Stimulated activated CD4-positive, alpha-beta T cell treated with anti-CD3 and anti-CD28 coated beads, Interleukin-15, amount 100 ng/mL, for 48 hours (primary cell): Measurements from ENCODE around the gene HPCA.
"Not testable (repeated sequence)": the region's sequence is repeated elsewhere in the genome, so short reads cannot be mapped to it uniquely, and the experiment has no call there.

Source experiments
- DNase-seq, 2 donors: peaks; one replicate each; pipeline ENCODE4 v3.0.0-alpha.2; 2020; ENCODE audit warnings: low read depth in 2 of 2

HPCA gene

DNA sequence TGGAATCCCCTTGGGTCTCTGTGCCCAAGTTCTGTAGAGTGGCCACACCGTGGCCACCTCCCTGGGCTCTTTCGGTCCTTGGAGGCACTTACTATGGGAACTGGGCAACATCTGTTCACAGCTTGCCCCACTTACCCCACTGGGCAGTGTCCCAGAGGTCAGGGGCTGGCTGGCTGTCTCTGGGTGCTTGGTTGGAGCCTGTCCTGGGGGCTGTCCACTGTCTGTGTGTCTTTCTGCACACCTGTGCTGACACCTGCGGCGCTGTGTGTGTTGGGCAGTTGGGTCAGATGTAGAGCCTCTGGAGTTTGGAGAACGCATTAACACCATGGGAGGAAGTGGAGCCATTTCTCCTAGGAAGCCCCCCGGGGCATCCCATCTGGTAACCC is 16.2 kb downstream of the HPCA start:
- no peak for DNase-seq

DNA sequence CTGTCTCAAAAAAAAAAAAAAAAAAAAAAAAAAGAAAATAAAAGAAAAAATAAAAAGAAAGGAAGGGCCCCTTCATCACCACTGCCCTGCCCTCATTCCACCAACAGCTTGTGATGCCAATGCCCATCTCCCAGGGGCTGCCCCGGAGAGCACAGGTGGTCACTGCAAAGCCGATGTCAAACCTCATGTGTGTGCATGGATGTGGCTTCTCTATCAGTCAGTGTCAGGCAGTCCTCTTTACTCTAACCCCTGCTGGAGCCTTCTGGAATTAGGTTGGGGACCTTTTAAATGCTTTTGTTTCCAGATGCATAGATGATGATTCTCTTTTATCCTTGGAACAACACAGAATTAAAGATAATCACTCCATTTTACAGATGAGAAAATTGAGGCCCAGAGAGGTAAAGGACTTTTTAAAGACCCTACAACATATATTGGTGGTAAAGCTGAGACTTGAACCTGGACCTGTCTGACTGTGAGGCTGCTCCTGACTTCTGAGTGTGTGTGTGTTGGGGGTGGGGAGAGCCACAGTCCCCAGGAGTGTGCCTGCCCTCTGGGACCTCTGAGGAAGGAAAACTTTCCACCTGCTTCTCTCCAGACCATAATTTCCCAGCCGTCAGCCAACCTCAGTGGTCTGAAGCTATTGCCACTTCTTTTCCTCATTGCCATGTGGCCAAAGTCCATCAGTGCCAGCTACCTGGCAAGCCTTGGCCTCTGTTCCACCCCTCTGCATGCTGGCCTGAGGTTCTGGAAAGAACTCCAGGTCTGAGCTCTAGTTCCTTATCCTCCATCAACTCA is 17.9 kb downstream of the HPCA start:
- DNase-seq = no peak

DNA sequence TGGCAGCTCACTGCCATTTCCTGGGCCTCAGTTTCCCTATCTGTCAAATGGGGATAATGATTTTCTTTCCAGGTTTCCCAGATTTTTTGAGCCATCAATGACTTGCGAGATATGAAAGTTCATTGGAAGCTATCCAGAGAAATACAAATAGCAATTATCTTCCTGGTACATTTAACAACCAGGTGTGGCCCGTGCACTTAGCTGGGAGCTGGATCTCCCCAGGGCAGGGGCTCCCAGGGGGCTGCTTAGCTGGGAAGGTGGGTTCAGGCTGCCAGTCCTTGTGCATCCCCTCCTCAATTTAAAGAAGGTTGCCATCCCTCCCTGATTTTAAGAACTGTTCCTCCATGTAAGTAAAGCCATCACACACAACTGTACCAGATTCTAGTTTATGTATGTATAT is 18.5 kb downstream of the HPCA start:
- no peak for DNase-seq

DNA sequence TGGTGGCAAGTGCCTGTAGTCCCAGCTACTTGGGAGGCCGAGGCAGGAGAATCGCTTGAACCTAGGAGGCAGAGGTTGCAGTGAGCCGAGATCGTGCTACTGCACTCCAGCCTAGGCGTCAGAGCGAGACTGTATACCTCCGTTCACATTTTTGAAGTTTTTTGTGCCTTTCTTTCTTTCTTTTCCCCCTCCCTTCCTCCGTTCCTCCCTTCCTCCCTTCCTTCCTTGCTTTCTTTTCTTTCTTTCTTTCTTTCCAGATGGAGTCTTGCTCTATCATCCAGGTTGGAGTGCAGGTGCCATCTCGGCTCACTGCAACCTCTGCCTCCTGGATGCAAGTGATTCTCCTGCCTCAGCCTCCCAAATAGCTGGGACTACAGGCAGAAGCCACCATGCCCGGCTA is 19.3 kb downstream of the HPCA start:
- DNase-seq = not testable (repeated sequence)

DNA sequence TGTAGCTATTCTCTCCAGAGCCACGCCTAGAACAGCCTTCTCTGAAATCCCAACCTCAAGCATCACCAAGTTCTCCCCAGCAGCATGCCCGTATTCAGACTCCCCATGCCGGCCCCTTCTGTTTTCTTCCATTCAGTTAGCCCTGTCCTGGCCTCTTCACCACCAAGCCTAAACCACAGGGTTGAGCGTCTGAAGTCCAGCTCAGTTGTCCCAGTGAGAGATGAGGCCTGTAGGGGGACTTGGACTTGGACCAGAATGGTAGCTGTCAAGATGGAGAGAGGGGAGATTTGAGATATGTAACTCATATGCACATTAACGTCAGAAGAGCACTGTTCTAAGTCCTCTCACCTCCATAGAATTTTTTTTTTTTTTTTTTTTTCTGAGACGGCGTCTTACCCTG is 20.4 kb downstream of the HPCA start:
- DNase-seq = no peak

DNA sequence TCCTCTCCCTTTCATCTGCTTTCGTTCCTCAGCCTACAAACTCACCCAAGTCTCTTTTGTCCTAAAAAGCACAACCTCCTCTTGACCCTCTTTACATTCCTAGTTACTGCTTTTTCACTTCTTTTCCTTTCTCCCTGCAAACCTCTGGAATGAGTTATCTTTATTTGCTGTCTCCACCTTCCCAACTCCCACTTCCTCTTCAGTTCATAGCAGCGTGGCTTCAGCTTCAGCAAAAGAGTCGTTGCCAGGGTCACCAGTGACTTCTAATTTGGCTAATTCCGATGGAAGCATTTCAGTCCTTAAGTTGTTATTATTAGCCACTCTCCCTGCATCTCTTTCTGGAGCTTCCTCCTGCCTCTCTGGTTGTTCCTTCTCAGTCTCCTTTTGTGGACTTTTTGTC is 21.1 kb downstream of the HPCA start:
- no peak for DNase-seq

DNA sequence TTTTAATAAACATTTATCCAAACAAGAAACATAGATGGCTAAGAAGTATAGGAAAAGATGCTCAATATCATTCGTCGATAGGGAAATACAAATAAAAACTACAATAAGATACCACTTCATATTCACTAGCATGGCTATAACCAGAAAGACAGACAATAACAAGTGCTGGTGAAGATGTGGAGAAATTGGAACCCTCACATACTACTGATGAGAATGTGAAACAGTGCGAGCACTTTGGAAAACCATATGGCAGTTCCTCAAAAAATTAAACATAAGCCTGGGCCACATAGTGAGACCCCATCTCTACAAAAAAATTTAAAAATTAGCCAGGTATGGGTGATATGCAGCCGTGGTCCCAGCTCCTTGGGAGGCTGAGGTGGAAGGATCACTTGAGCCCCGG is 24.0 kb downstream of the HPCA start:
- no peak for DNase-seq

DNA sequence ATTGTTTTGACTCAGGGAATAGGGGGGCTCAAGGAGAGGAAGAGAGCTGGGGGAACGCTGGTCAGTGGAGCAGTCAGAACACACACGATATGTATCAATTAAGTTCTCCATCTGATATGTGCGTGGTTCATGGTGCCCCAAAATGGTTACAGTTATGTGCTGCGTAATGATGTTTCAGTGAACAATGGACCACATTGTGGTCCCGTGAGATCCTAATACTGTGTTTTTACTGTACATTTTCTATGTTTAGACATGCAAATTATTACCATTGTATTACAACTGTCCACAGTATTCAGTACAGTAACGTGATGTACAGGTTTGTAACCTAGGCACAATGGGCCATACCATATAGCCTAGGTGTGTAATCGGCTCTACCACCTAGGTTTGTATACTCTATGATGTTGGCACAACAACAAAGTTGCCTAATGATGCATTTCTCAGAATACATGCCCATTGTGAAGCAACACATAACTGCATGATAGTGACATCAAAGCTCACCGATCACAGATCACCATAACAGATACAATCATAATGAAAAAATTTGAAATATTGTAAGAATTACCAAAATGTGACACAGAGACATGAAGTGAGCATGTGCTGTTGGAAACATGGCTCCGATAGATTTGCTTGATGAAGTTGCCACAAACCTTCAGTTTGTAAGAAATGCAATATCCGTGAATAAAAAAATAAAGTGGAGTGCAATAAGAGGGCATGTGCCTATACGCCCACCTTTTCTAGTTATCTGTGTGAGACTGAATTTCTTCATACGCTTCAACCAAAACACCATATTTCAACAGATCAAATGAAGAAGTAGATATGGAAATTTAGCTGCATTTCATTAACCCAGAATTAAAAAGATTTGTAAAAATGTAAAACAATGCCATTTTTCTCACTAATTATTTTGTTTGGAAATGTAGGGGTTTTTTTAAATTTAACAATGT is 29.7 kb downstream of the HPCA start:
- no peak for DNase-seq

DNA sequence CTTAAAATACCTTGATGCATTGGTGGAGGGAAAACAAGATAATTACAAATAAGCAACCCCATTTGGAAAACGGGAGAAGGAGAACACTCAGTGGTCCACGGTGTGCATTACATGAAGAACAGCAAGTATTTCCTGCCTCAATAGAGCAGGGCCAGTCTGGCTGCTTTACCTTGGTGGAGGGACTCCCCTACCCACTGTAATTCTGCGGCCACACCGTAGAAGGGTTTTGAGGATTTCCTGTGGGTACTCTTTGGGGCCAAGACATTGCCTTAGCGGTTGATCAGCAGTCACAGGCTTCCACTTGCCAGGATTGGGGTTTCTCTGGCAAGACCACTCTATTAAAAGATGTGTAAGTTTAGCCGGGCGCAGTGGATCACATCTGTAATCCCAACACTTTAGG is 31.2 kb downstream of the HPCA start:
- DNase-seq = no peak

DNA sequence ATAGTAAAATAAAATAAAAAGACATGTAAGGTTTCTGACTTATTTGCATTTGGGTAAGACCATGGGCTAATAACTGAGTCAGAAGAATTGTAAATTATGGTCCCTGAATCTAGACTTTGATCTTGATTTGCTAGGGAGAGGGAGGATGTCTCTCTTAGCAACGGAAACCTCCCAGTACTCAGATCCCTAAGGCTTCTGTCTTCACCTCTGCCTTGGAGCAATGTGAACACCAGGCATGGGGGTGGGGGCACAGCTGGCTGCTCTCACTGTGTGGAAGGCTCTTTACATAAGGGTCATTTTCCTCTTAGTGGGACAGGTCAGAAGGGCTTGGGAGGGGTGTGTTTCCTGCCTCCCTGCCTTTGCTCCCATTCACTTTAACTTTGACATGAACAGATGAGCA is 31.9 kb downstream of the HPCA start:
- DNase-seq = no peak

DNA sequence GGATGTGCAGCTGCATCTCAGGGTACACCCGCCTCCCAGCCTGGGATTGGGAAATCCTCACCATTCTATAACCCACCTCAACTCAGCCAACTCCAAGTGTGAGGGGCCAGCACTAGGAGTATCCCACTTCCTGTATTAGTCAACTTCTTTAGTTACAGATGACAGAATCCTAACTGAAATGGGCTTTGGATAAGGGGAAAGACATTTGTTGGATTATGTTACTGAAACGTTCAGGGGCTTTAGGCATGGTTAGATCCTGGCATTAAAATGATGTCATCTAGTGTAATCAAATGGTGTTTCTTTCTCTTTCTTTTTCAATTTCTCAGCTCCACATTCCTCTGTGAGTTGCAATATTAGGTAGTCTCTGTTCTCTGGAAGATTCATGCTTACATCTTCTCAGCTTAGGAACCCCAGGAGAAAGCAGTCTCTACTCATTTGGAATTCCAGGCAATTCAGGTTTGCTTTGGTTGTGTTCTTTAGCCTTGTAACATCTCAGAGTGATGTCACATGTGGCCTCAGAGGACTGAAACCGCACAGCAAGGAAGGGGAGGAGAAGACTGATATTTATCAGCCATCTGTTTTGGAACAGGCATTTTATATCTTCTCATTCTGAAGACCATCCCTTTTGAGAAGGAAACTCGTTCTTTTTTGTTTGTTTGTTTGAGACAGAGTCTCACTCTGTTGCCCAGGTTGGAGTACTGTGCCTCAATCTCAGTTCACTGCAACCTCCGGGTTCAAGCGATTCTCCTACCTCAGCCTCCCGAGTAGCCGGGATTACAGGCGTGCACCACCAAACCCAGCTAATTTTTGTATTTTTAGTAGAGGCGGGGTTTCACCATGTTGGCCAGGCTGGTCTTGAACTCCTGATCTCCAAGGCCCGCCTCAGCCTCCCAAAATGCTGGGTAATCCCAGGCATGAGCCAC is 33.8 kb downstream of the HPCA start:
- no peak for DNase-seq

DNA sequence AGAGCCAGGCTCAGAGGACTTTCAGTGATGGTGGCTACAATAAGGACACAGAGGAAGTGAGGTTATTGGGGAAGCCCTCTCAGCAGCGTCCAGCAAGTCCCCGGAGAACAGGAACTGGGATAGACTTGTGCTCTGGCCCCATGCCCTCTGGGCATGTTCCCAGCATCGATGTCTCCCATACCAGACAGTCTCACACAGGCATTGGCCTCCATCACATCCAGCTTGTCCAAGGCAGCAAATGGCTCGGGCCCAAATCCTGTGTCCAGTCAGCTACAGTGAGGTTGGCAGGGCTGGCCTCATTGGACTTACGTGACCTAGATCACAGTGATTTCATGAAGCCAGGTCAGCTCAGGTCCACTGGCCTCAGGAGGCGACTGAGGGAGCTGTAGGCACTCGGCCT is 34.5 kb downstream of the HPCA start:
- DNase-seq = no peak

DNA sequence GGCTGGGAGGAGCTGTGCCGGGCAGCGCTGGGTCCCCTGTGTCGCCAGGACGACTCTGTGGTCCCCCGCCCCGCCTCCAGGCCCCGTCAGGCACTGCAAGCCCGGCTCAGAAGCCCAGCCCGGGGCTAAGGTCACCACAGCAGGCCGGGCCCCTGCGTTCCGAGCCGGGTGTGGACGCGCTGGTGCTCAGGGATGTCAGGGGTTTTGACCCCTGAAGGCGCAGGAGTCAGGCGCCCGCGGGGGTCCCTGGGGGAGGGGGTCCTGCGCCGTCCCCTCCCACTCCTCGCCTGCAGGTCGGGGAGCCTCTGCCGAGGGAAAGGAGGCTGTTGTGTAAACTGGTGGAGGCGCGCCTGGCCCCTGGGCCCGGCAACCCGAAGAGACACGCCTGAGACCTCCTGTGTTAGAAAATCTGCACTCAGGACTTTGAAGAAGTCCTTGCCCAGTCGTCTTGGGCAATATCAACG is 38.6 kb downstream of the HPCA start:
- DNase-seq = no peak

DNA sequence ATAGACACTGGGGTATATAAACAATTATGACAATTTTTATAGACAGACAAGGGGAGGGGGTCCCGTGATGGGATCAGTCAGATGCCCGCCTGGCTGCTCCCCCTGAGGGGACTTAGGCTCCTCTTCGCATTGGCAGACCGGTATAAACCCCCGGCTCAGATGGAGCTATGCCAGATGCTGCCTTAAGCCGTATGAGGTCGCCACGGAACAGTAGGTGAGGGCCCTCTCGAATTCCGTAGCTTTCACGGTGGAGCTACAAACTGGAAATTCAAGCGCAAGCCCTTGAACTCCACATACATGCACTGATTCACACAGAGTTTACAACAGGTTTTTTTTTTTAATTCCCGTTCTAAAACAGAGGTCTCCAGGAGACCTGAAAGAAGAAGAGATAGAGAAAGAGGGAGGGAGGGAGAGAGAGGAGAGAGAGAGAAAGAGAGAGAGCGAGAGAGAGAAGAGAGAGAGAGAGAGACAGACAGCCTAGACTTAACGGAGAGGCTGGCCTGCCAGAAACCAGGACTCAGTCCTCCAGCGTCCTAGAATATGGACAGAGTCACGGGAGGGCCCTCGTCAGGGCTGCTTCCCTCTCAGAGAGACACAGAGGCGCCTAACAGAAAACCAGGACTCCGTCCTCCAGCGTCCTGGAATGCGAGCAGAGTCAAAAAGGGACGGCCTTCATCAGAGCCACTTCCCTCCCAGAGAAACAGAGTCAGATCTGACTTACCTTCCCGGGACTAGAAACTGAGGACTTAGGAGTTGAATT is 39.3 kb downstream of the HPCA start:
- DNase-seq = no peak

DNA sequence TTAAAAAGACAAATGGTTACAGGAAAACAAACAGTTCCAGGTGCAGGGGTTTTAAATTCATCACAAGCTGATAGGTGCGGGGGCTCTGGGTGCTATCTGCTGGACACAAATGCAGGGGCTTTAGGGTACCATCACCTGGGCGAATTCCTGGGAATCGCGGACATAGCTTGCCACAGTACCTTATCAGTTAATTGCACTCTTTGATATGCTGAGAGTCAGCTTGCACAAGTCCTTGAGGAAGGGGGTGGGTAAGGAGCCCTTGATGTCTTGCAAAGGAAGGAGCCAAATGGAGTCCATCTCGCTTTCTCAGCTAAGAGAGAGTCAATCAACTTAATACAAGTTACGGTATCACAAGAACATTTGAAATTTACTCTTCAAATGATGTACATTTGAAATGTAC is 40.3 kb downstream of the HPCA start:
- no peak for DNase-seq

DNA sequence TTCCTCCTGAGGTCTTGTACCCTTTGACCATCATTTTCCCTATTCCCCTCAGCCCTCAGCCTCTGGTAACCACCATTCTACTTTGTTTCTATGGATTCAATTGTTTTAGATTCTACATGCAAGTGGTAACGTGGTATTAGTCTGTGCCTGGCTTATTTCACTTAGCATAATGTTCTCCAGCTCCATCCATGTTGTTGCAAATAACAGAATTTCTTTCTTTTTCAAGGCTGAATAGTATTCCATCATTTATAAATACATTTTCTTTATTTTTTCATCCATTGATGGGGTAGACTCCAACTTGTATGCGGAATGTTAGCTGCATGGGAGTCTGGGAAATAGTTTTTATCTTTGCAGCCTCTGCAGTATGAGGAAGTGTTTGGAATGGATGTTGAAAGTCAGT is 41.1 kb downstream of the HPCA start:
- DNase-seq = no peak

DNA sequence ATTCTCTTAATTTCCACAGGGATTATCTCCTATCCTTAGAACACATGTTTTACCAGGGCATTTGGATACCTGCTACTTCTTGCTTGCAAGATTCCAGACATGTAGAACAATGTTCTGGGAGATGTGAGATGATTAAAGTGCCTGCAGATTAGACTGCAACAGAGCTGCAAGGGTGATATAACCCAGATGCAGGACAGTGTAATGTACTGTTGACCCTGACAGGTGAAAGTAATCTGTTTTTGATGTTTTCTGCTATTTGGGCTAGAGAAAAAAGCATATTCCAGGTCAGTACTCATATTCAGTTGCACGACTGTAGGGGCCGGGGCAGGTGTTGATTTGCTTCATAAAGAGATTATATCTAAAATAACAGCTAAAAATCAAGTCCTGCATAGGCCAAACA is 42.0 kb downstream of the HPCA start:
- DNase-seq = no peak

DNA sequence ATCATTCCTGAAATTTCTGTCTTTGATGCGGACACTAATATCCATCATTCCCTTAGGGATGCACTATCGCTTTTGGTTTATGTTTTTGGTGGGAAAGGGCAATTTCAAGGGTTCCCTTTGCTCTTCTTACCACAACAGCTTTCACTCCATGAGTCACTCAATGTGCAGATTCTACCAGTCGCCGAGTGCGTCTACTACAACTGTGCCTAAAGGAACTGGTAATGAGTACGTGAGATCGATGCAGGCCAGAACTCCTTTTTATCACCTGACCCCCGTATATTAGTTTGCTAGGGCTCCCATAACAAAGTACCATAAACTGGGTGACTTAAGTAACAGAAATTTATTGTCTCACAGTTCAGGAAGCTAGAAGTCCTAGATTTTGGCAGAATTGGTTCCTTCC is 42.4 kb downstream of the HPCA start:
- no peak for DNase-seq

DNA sequence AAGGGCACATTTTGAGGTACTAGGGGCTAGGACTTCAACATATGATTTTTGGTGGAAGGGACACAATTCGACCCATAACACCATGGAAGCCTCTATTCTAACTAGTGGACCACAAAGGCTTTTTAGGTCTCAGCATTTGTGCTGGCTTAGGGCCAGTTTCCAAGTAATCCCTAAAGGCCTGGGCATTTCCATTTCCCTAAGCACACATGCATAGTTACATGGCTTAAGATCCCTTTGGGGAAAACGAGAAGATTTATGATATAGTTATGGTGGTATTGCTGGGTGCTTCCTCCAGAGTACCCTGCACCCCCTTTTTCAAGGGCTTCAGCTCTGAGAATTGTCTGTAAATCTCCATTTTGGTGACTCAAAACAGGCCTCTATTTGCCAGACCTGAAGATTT is 43.1 kb downstream of the HPCA start:
- DNase-seq = no peak

DNA sequence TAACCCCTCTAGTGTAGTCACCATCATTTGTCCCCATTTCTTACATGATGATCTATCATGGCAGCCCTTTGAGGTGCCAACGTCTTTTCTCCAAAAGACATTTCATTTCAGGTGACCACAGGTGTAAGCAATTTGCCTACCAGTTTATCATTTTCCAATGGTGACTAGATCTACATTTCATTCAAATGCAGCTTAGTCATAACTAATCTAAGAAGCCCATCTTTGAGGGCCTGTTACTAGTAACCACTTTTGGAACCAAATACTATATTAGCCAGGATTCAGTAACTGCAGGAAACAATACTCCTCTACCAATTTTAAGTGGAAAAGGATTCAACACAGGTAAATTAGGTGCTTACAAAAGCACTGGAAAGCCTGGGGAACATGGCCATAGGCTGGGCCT is 45.5 kb downstream of the HPCA start:
- no peak for DNase-seq

DNA sequence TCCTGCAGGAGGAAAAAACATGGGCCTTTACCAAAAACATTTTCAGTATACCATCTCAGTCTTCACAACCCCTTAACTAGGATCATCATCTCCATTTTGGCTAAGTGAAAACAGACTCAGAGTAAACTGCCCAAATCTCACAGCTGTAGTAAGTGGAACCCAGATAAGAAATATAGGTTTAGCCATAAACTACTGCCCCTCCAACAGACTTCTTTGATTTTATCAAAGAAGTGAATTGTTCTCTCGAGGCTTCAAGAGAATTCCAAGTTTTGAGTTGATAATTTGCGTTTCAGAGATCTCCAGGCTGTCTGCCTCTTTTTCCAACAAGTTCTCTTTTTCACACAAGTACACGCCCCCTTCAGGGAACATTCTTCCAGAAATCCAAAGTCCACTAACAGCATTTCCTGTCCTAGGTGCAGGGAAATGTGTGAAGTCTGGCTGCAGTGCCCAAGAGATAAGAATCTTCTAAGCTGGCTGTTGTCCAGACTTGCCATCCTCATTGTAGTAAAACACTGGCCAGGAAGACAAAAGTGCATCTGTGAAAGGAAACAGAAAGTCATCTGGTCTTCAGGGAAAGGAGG is 47.5 kb downstream of the HPCA start:
- no peak for DNase-seq
